K562 (cell line): ENCODE measurements around the gene AGPAT3.

Experiments used
- CBFB ChIP-seq: sonication (generic); formaldehyde crosslinking; IDR thresholded peaks from 2 replicates; pipeline ENCODE4 v1.4.0; 2020; ENCODE audit warnings: mild to moderate bottlenecking, missing genetic modification reagents
- CTCF ChIP-seq, 3 experiments: IDR thresholded peaks in 2 of 3; conservative IDR thresholded peaks in 1 of 3; 2 replicates each; pipeline ENCODE4 v1.5.1; 2011 to 2012; ENCODE audit warnings: low read length in 3 of 3, mild to moderate bottlenecking in 3 of 3, control low read depth in 2 of 3, improper control_type of control experiment in 1 of 3, inconsistent platforms in 1 of 3, low read depth in 1 of 3, mixed read lengths in 1 of 3, moderate library complexity in 1 of 3; ENCODE audit not compliant: insufficient read depth in 2 of 3
- ETS2 ChIP-seq: IDR thresholded peaks from 2 replicates; pipeline ENCODE4 v1.6.1; 2016; ENCODE audit warnings: borderline replicate concordance, missing genetic modification characterization, mild to moderate bottlenecking, moderate library complexity, missing compliant biosample characterization; ENCODE audit not compliant: poor library complexity, severe bottlenecking
- HDAC2 ChIP-seq: fragments of 450-650 bp; IDR thresholded peaks from 2 replicates; pipeline ENCODE4 v1.6.1; 2016; ENCODE audit warnings: mild to moderate bottlenecking
- IRF2 ChIP-seq: sonication (generic); formaldehyde crosslinking; IDR thresholded peaks from 2 replicates; pipeline ENCODE4 v1.8.1; 2022; ENCODE audit warnings: mild to moderate bottlenecking, missing genetic modification reagents
- POLR2A ChIP-seq: fragments of 450-650 bp; conservative IDR thresholded peaks from 2 replicates; pipeline ENCODE4 v1.6.1; 2016
- SNAPC5 ChIP-seq: fragments of 250-450 bp; sonication (Bioruptor Pico); IDR thresholded peaks from 2 replicates; pipeline ENCODE4 v1.8.0; 2021; ENCODE audit warnings: moderate library complexity, mild to moderate bottlenecking, inconsistent platforms
- STAG1 ChIP-seq: sonication (generic); formaldehyde crosslinking; IDR thresholded peaks from 2 replicates; pipeline ENCODE4 v1.5.0; 2020; ENCODE audit warnings: missing genetic modification reagents, borderline replicate concordance
- TCF7L2 ChIP-seq: fragments of 150-350 bp; IDR thresholded peaks from 2 replicates; pipeline ENCODE4 v1.6.1; 2016; ENCODE audit warnings: low read depth, mild to moderate bottlenecking, low read length, moderate library complexity
- ZNF146 ChIP-seq: IDR thresholded peaks from one replicate; pipeline ENCODE4 v1.6.1; 2018; ENCODE audit warnings: missing compliant biosample characterization; ENCODE audit not compliant: unreplicated experiment

GRCh38 chr21:44018127-44018526 is 153.1 kb downstream of the AGPAT3 start:
- no peak for TF ChIP-seq CTCF (IDR thresholded peaks at IDR 0.05 in 2 of 3, conservative IDR thresholded peaks at IDR 0.05 in 1 of 3; ENCODE audit: insufficient read depth in 2 of 3, low read depth in 1 of 3, low read length in 3 of 3)
- TF ChIP-seq IRF2 = no peak
- no peak for TF ChIP-seq STAG1 (CRISPR knock-in tag)
- TF ChIP-seq HDAC2 = no peak
- no peak for TF ChIP-seq ETS2
- no peak for TF ChIP-seq SNAPC5 (CRISPR knock-in tag)
- TF ChIP-seq POLR2A = no peak
- no peak for TF ChIP-seq TCF7L2
- no peak for TF ChIP-seq CBFB
- TF ChIP-seq ZNF146 = no peak
